Heart right ventricle (tissue), 16 donors: ENCODE data around the gene GTF2A1. TPM values are rescaled to one million over a fixed set of nuclear protein-coding genes. Genes with fewer than 3 reads are reported as not detected.

ENCODE experiments used
- ATAC-seq, 8 donors: fragments of 200-7000 bp; cut with Tn5 transposase; one replicate each; pipeline ENCODE4 v1.9.1; 2020; ENCODE audit warnings: mild to moderate bottlenecking in 8 of 8, moderate library complexity in 8 of 8, moderate number of reproducible peaks in 1 of 8
- DNase-seq, 2 donors: peaks; one replicate each; pipeline ENCODE4 v3.0.0-alpha.2; 2020
- H3K27ac ChIP-seq, 10 donors: fragments of 200-600 bp; sonication (generic) in 2 of 10; one replicate each; pipeline versions ENCODE4 v1.5.0 to v1.8.0; 2020 to 2022; ENCODE audit warnings: mild to moderate bottlenecking in 3 of 10
- H3K27me3 ChIP-seq, 7 donors: fragments of 200-600 bp; one replicate each; pipeline ENCODE4 v1.8.0; 2021 to 2022; ENCODE audit warnings: mild to moderate bottlenecking in 2 of 7
- H3K36me3 ChIP-seq, 9 donors: fragments of 200-600 bp; sonication (generic) in 1 of 9; one replicate each; pipeline versions ENCODE4 v1.5.0 to v1.8.0; 2020 to 2022; ENCODE audit warnings: mild to moderate bottlenecking in 2 of 9
- H3K4me1 ChIP-seq, 9 donors: fragments of 200-600 bp; sonication (generic) in 1 of 9; one replicate each; pipeline versions ENCODE4 v1.5.0 to v1.8.0; 2020 to 2022; ENCODE audit warnings: mild to moderate bottlenecking in 4 of 9
- H3K4me3 ChIP-seq, 10 donors: fragments of 200-600 bp; sonication (generic) in 2 of 10; one replicate each; pipeline versions ENCODE4 v1.5.0 to v1.8.0; 2020 to 2022; ENCODE audit warnings: mild to moderate bottlenecking in 7 of 10, moderate library complexity in 2 of 10
- H3K9me3 ChIP-seq, 11 donors: fragments of 200-600 bp in 10 of 11; sonication (generic) in 2 of 11; one replicate each; pipeline versions ENCODE4 v1.5.0 to v1.8.0; 2013 to 2022; ENCODE audit warnings: mild to moderate bottlenecking in 2 of 11, control low read depth in 1 of 11, moderate library complexity in 1 of 11
- CTCF ChIP-seq, 9 donors: fragments of 200-600 bp; sonication (generic) in 2 of 9; IDR thresholded peaks; one replicate each; pipeline versions ENCODE4 v1.5.0 to v1.8.0; 2021 to 2022; ENCODE audit warnings: antibody characterized with exemption in 9 of 9, mild to moderate bottlenecking in 5 of 9, moderate library complexity in 1 of 9
- WGBS, 2 donors: extraction: QIAGEN DNeasy Blood & Tissue Kit; methylation state at CpG; one replicate each; pipeline ENCODE4 v1.1.7; 2013; ENCODE audit warnings: inconsistent platforms in 1 of 2; 5-methylcytosine and 5-hydroxymethylcytosine counted together
- intact Hi-C, 10 donors: fragments of 100-400 bp; cut with DNase I; formaldehyde crosslinking; loops; one replicate each; pipeline versions ENCODE4 v1.11.1 to v1.14.2; 2022
- polyA plus RNA-seq, 2 donors: library from polyadenylated mRNA; stranded (reverse); fragments of 200-250 nt; gene quantifications; one replicate each; pipeline ENCODE4 v1.2.3, GENCODE V29; 2013
- total RNA-seq, 10 donors: library from RNA; stranded (reverse); fragmentation: NEBNext Ultra II Directional in 3 of 10; extraction: Animal tissue kit (Norgen Biotek cat#: 25700) in 3 of 10; gene quantifications; one replicate each; pipeline versions ENCODE4 v1.2.1 to v1.2.4, GENCODE V29; 2021 to 2023
- donor health status: Arrhythmogenic right ventricular cardiomyopathy.
- donor health status: ischemic (EF 13 %, LVEDD 7.1; RV severe dilation, severe dysfunction).
- donor health status: healthy with polysubstance abuse.
- donor health status: DM: no; HTN: yes; CAD: no.
- donor health status: DM: no; HTN: no; CAD: no.
- donor health status: ischemic (EF 25% LVEDD 6.9; RV normal size, moderate dysfunction).
- donor health status: ischemic (EF 25% LVEDD 5.7; RV mildly dilated, moderate dysfunction).
- donor health status: healthy.
- donor health status: DM: yes; HTN: yes; CAD: no.
- donor health status: Ischemic cardiomyopathy.
- donor health status: ischemic (EF 35%, LVEDD 5.7; RV mildly dilated, moderate dysfunction).
- donor health status: nonischemic (EF 11% LVEDD 7.7; RV severe dilation, severe dysfunction).
- donor health status: DM: yes; HTN: yes; CAD: no.
- donor health status: PGD.
- donor health status: ischemic (EF 29% LVEDD 5.4; RV normal size, mild dysfunction).
- donor health status: nonischemic (EF 23%, LVEDD 6.1; RV moderate dilation, normal function).

Gene GTF2A1
- total and polyA plus RNA-seq, 12 donors, result 4.3 to 28.3 (median 22.2) TPM

GRCh38 chr14:81166121-81166520 is 54.6 kb downstream of the GTF2A1 start:
- WGBS, 2 donors, result 82 to 86% methylated on average over 2 of the region's 2 CpGs

DNA sequence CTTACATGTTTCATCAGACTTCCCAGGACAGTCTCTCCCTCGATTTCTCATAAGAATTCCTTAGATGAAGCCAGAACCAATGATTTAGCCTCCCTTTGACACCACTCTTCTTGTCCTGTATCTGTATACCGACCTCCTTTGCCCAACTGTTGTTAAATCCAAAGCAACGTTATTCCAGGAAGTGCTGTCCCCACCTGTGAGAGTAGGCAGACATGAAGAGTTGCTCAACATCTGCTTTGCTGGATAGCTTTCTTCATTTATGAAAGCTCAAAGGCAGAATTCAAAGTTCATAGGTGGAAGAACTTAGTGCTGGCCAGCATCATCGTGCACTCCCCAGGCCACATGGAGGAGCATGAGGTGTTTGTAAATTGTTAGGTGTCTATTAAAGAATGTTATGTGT is 55.6 kb downstream of the GTF2A1 start:
- intact Hi-C loops, result loop anchor here in 5 of 10 donors (5.0 to 10.0 kb wide), 3 partner anchors 168 to 210 kb away; partner anchors contain the start of gene TSHR (in 3 of the 5)
- no peak for TF ChIP-seq CTCF (IDR thresholded peaks at IDR 0.05)
- peak overlapping the region in 1 of 10 donors; percentile 23 for H3K27ac ChIP-seq
- WGBS, 2 donors, result 28 to 46% methylated on average over 4 of the region's 4 CpGs
- H3K27me3 ChIP-seq, result no peaks in the 10 kb centered on the region
- no peak overlapping the region for H3K4me3 ChIP-seq
- peak in 1 of 8 donors; percentile 43 for ATAC-seq
- peaks cover 0 to 25% (median 7%) of the 10 kb centered on the region in 9 donors for H3K4me1 ChIP-seq
- H3K36me3 ChIP-seq, result no peaks in the 10 kb centered on the region
- peak in 1 of 2 donors; percentile 6 for DNase-seq
- H3K9me3 ChIP-seq, result no peaks in the 10 kb centered on the region

More at GRCh38 chr14:81166121-81166520, 54.6 kb downstream of the GTF2A1 start:
- Histone ChIP-seq H3K4me3 (no peak overlapping the region), H3K9me3 (no peaks in the 10 kb centered on the region), H3K27me3 (no peaks in the 10 kb centered on the region), H3K36me3 (no peaks in the 10 kb centered on the region), H3K4me1 (peaks cover 0 to 30% (median 8%) of the 10 kb centered on the region in 9 donors), H3K27ac (no peak overlapping the region)
- no peak for TF ChIP-seq CTCF (IDR thresholded peaks at IDR 0.05)
- no peak for DNase-seq
- intact Hi-C loops, result loop anchor here in 5 of 10 donors (5.0 to 10.0 kb wide), 3 partner anchors 169 to 211 kb away; partner anchors contain the start of gene TSHR (in 3 of the 5)
- no peak for ATAC-seq

- peak overlapping the region in 1 of 10 donors; percentile 23 for H3K27ac ChIP-seq
- ATAC-seq (peak; percentile 61 to 95 (median 90)), DNase-seq (peak in 1 of 2 donors; percentile 44)
- WGBS, 2 donors, result 14% methylated on average over 1 of the region's 1 CpG
- no peaks in the 10 kb centered on the region for H3K27me3 ChIP-seq
- peaks cover 0 to 18% (median under 1%) of the 10 kb centered on the region in 9 donors for H3K4me1 ChIP-seq
- H3K9me3 ChIP-seq, result no peaks in the 10 kb centered on the region
- intact Hi-C loops, result loop anchor here in 4 of 10 donors (10.0 kb wide), 2 partner anchors 169 to 209 kb away; partner anchors contain the start of gene TSHR (in 3 of the 4)
- H3K4me3 ChIP-seq, result no peak overlapping the region
- TF ChIP-seq CTCF (IDR thresholded peaks at IDR 0.05), result peak in 8 of 9 donors; percentile 23 to 66 (median 50)
- H3K36me3 ChIP-seq, result no peaks in the 10 kb centered on the region
Observed at GRCh38 chr14:81164167-81164774, 56.5 kb downstream of the GTF2A1 start.

- 75 to 79% methylated on average over 3 of the region's 3 CpGs for WGBS, 2 donors
- Histone ChIP-seq H3K27me3 (no peaks in the 10 kb centered on the region), H3K4me3 (no peak overlapping the region), H3K4me1 (peaks cover 0 to 13% (median 0%) of the 10 kb centered on the region in 9 donors), H3K36me3 (no peaks in the 10 kb centered on the region), H3K9me3 (no peaks in the 10 kb centered on the region), H3K27ac (no peak overlapping the region)
- intact Hi-C loops, result loop anchor here in 5 of 10 donors (2.0 to 10.0 kb wide), 3 partner anchors 166 to 208 kb away; partner anchors contain the start of gene TSHR (in 3 of the 5)
- ATAC-seq (no peak), DNase-seq (no peak)
- TF ChIP-seq CTCF (IDR thresholded peaks at IDR 0.05), result no peak
Observed at GRCh38 chr14:81162941-81163340, 57.8 kb downstream of the GTF2A1 start.
